Dedifferentiated amniotic fluid mesenchymal stem cell (primary cell): ENCODE measurements around the gene PPIL3.

Source experiments
- DNase-seq: peaks from one replicate; pipeline ENCODE4 v3.0.0-alpha.2; 2016; ENCODE audit errors: extremely low spot score

Gene PPIL3

GRCh38 chr2:200888704-200889625, at the start of gene PPIL3, which contains the start of gene NIF3L1:
TSS of gene PPIL3 (minus strand) at chr2:200889077. CDS start at chr2:200887615, 1,462 bp downstream.
TSS of gene NIF3L1 (plus strand) at chr2:200889371. CDS start at chr2:200891944, 2,573 bp downstream.
- DNase-seq: peak; percentile 98

GRCh38 chr2:200930947-200931626, 42.2 kb upstream of the PPIL3 start:
- DNase-seq: no peak

DNA sequence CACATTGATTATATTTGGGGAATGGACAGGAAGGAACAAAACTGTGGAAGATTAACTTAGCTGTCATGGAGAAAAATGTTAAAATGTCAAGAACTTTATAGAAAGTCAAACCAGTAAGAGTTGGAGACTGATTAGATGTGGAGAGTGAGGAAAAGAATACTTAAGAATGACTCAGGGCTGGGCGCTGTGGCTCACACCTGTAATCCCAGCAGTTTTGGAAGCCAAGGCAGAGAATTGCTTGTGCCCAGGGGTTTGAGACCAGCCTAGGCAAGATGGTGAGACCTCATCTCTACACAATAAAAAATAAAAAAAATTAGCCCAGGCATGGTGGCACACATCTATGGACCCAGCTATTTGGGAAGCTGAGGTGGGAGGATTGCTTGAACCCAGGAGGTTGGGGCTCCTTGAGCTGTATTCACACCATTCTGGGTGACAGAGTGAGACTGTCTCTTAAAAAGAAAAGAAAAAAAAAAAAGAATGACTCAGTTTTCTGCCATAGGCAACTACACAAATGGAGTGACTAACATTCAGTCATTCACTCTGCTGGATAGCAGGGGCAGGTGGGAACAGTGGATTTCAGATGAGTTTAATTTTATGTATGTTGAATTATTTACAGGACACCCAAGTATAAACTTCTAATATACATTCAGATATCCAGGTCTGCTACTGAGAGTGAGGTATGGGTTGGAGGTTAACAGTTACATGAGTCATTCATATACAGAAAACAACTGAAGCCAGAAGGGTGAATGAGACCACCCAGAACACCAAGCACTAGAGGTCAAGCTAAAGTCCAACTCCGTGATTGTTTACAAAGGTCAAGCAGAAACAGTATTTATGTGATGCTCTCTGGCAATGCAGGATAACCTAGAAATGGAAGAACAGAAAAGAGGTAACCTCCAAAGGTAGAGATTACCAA, 40.7 kb upstream of the PPIL3 start:
- DNase-seq: no peak

- DNase-seq: no peak
These were observed 33.6 kb upstream of the PPIL3 start for GRCh38 chr2:200922439-200922838.

DNA sequence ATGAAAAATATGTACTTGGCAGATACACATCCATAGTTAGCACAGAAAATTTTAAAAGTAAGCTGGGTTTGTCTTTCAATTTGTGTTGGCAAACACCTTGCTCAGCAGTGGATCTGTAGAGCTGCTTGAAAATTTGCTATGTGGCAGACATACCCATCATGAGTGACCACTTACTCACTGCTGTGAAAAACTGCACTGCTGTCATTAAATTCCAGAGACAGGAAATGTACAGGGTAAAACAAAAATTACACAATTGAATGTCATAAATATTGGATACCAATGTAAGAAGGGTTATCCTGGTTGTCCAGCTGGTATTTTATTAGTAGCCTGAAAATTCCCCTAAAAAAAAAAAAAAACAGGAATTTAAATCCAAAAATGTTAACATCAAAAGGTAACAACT, 24.8 kb upstream of the PPIL3 start:
- DNase-seq: peak; percentile 26

DNA sequence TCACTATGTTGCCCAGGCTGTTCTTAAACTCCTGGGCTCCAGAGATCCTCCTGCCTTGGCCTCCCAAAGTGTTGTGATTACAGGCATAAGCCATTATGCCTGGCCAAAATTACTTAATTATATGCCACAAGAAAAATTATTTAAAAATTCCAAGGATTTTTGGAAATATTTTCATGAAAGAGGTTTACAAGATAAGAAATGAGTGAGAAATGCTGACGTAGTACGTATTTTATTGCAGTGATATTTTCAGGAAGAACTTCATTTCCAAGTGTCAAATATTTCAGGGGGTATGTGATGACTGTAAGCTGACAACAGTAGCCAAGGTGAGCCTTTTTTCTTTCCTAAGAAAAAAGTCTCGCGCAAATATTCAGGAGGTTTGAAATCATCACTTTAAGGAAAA, 21.1 kb upstream of the PPIL3 start:
- DNase-seq: no peak

DNA sequence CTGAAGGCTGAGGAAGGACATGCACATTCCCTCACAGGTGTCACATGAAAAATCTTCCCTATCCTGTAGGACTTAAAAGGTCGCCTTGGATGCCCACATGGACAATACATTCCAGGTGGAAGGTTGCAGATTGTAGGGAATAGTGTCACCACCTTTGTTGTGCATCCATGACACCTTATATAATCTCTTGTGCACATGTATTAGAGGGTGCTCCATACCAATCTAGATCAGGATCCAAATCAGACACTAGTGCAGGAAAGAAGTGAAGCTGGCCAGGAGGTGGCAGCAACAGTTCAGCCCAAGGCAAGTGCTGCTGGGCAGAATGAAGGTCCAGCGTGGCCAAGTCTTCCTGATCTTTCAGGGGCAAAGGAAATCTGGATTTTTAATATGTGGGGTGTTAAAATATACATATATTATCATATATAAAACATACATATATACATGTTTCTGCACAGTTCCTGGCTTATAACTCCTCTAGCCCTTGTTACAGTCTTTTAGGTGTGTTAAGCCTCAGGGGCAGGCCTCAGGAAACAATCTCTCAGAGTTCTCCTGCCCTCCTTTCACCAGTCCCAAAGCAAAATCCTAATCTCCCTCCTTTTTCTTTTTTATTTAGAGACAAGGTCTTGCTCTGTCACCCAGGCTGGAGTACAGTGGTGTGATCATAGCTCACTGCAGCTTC, 16.9 kb upstream of the PPIL3 start:
- DNase-seq: peak; percentile 52

DNA sequence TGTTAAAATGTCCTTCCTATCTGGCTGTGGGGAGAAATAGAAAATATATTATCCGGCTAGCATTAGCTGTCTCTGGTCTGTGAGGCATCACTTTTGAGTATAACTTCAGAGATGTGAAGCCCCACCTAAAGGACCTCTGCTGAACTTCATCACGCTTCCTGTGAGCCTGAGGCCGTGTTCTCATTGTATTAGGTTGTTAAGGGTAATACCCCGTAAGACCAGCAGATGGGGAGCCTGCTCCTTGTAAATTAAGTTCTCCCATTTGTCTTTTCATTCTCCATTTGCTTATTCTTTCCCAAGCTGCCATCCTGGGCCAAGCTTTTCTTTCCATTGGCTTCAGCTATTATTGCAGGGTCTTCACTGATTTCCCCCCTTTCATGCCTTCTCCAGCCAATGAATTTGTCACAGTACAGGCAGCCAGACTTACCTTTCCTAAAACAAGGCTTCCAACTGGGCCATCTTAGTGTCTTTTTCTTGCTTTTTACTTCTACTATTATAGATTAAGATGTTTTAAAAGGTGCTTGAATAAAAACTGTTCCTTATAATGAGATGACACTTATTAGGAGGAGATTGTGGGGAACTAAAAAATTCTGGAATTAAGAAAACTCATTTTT, 12.7 kb upstream of the PPIL3 start:
- DNase-seq: peak; percentile 89

DNA sequence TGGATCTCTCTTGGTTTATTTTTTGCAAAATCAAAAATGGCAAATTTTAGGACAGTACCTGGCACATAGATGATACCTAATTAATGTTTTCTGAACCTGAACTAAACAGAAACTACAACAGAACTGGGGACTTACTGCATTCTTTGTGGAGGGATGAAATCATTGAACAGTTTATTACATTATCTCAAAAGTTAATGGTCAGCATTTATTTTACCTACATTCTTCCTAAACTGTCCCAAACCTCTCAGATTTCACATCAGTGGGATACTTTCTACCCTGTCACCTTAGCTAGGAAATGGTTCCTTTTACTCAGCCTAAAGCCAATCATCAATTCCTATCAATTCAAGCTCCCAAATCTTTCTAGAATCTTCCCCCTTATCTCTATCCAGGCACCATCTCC, 10.6 kb upstream of the PPIL3 start:
- no peak for DNase-seq

- peak; percentile 3 for DNase-seq
These were observed 7.1 kb downstream of the PPIL3 start for GRCh38 chr2:200881715-200882249.

- DNase-seq: peak; percentile 0
These were observed 10.5 kb downstream of the PPIL3 start for GRCh38 chr2:200878289-200878880.

- DNase-seq: no peak
These were observed 11.4 kb downstream of the PPIL3 start for GRCh38 chr2:200877443-200877842.

DNA sequence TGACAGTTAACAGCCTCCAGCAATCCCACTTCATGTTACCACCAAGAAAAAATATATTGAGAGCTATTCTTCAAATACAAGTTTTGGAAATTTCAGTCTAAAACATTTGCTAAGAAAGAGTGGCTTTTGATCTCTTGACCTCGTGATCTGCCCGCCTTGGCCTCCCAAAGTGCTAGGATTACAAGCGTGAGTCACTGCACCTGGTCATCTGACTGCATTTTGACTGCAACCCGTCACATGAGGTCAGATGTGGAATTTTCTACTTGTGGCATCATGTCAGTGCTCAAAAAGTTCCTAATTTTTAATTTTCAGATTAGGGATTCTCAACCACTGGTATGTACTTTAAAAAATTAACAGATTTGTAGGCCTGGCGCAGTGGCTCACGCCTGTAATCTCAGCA, 15.3 kb downstream of the PPIL3 start:
- no peak for DNase-seq

- no peak for DNase-seq
These were observed 17.7 kb downstream of the PPIL3 start for GRCh38 chr2:200871151-200871550.

- no peak for DNase-seq
These were observed 19.9 kb downstream of the PPIL3 start for GRCh38 chr2:200869014-200869413.

- peak; percentile 93 for DNase-seq
These were observed 24.5 kb downstream of the PPIL3 start, which contains the start of gene CLK1 for GRCh38 chr2:200864176-200865034. TSS of gene CLK1 (minus strand) at chr2:200864658. CDS start at chr2:200861862, 2,796 bp downstream.

- peak; percentile 37 for DNase-seq
These were observed 25.1 kb downstream of the PPIL3 start for GRCh38 chr2:200863782-200864175.

DNA sequence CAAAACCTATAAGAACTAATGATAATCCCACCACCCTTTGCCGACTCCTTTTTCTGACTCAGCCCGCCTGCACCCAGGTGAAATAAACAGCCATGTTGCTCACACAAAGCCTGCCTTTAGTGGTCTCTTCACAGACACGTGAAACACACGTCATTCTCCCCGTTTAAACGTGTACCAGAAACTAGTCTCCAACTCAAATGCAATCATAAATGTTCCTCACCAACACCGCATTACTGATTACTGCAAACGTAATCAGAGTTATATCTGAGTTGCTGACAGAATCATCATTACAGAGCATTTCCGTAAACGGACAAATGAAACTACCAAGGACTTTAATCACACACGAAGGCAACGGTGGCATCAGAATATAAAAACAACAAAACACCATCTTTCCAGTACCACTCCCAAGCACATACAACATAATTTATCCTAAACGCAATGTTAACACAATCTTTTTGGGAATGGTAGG, 26.3 kb downstream of the PPIL3 start:
- peak; percentile 58 for DNase-seq

DNA sequence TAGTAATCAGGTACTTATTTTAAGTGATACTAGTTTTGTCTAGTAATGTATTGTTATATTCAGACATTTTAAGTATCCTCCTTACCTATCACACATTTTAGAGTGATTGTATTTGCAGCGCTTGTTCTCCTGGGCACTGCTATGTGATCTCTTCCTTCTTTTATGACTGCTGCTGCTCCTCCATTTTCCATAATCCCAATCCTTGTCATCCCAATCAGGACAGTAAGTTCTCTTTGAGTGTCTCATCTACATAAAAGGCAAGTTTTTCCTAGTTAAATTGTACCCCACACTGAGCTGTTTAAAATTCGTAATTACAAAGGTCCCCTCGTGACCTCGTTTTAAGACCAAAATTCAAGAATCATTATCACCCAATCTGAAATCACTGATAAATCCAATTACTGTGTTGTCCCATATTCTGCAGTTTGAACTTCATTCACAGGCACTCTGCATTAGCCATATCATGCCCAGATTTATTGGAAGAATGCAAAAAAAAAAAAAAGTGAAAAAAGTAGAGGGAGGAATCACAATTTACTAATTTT, 27.2 kb downstream of the PPIL3 start:
- DNase-seq: no peak
